Testis (tissue), 3 donors: ENCODE data around the gene SEMA3D. TPM values are rescaled to one million over a fixed set of nuclear protein-coding genes. Genes with fewer than 3 reads are reported as not detected.

ENCODE experiments used
- DNase-seq: peaks from one replicate; pipeline ENCODE4 v3.0.0-alpha.2; 2019
- H3K27ac ChIP-seq, 2 donors: fragments of 200-600 bp; sonication (generic); one replicate each; pipeline ENCODE4 v1.5.1; 2019
- H3K27me3 ChIP-seq: fragments of 200-600 bp; sonication (generic); one replicate; pipeline ENCODE4 v1.5.1; 2019
- H3K36me3 ChIP-seq: fragments of 200-600 bp; sonication (generic); one replicate; pipeline ENCODE4 v1.5.1; 2017; ENCODE audit warnings: low read depth; ENCODE audit errors: missing control alignments
- H3K4me1 ChIP-seq: fragments of 200-600 bp; sonication (generic); one replicate; pipeline ENCODE4 v1.5.1; 2019
- H3K4me3 ChIP-seq, 2 donors: fragments of 200-600 bp; sonication (generic); one replicate each; pipeline ENCODE4 v1.5.1; 2017 to 2019
- H3K9me3 ChIP-seq: fragments of 200-600 bp; sonication (generic); one replicate; pipeline ENCODE4 v1.5.1; 2017
- CTCF ChIP-seq, 3 experiments: fragments of 450-650 bp in 2 of 3; fragments of 200-600 bp in 1 of 3; sonication (generic) in 1 of 3; IDR thresholded peaks; one replicate each; pipeline ENCODE4 v1.5.1; 2016 to 2019; ENCODE audit warnings: antibody characterized with exemption in 3 of 3, mild to moderate bottlenecking in 2 of 3, moderate library complexity in 1 of 3
- POLR2A ChIP-seq: fragments of 450-650 bp; IDR thresholded peaks from one replicate; pipeline ENCODE4 v1.6.1; 2017; ENCODE audit warnings: antibody characterized with exemption, mild to moderate bottlenecking, moderate library complexity
- WGBS, 2 donors: methylation state at CpG; one replicate each; pipeline ENCODE4 v1.1.5; 2018; 5-methylcytosine and 5-hydroxymethylcytosine counted together
- intact Hi-C: fragments of 100-400 bp; cut with DNase I; formaldehyde crosslinking; loops from one replicate; pipeline ENCODE4 v1.15.1; 2023; ENCODE audit warnings: low total_unique reads
- polyA plus RNA-seq: library from polyadenylated mRNA; stranded (reverse); fragments of 350-450 nt; fragmentation: Illumina TruSeq; extraction: RNeasy Lipid Tissue Mini Kit (QIAGEN cat#74804); gene quantifications from one replicate; pipeline ENCODE4 v1.2.3, GENCODE V29; 2014; ENCODE audit warnings: low read depth, low replicate concordance; ENCODE audit not compliant: insufficient read depth
- total RNA-seq, 2 donors: library from RNA; depleted of rRNA; stranded (reverse); fragments of >200 nt; gene quantifications; one replicate each; pipeline ENCODE4 v1.2.3, GENCODE V29; 2016

The SEMA3D gene
- total and polyA plus RNA-seq, 3 donors from 2014 or later, result 7.3 to 11.5 (median 7.5) TPM

- intact Hi-C loops, result no loop called here
- no peak for DNase-seq
- no peak overlapping the region for H3K27ac ChIP-seq
- H3K27me3 ChIP-seq, result no peaks in the 10 kb centered on the region
- H3K36me3 ChIP-seq, result no peaks in the 10 kb centered on the region
- no peaks in the 10 kb centered on the region for H3K4me1 ChIP-seq
- H3K4me3 ChIP-seq, result no peak overlapping the region
- no peak for TF ChIP-seq CTCF (IDR thresholded peaks at IDR 0.05)
- TF ChIP-seq POLR2A, result no peak
- H3K9me3 ChIP-seq, result no peaks in the 10 kb centered on the region
These were observed 33.8 kb upstream of the SEMA3D start for GRCh38 chr7:85220651-85221050.

GRCh38 chr7:85220023-85220422, 33.2 kb upstream of the SEMA3D start:
- no peak overlapping the region for H3K27ac ChIP-seq
- no peak overlapping the region for H3K4me3 ChIP-seq
- no peaks in the 10 kb centered on the region for H3K36me3 ChIP-seq
- no peak for TF ChIP-seq CTCF (IDR thresholded peaks at IDR 0.05)
- TF ChIP-seq POLR2A, result no peak
- H3K9me3 ChIP-seq, result no peaks in the 10 kb centered on the region
- no peaks in the 10 kb centered on the region for H3K4me1 ChIP-seq
- no peak for DNase-seq
- 87 to 92% methylated on average over 2 of the region's 2 CpGs for WGBS, 2 donors
- intact Hi-C loops, result no loop called here
- no peaks in the 10 kb centered on the region for H3K27me3 ChIP-seq

DNA sequence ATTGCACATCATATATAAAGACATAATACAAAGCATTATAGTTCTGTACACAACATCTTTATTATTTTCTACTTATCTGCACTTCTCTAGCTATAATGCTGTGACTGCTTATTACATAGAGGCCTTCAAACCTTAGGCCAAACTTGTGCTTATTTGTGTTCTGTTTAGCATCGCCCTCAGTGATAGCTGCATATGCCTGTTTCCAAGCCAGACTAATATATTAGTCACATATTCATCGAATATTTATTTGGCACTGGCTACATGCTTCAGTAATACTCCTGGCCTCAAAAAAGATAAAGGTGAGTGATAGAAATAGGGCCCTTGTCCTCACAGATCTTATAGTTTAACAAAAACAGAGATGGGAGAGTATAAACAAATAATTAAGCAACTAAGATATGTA, 30.2 kb upstream of the SEMA3D start:
- Histone ChIP-seq H3K4me3 (no peak overlapping the region), H3K27ac (no peak overlapping the region), H3K4me1 (no peaks in the 10 kb centered on the region), H3K27me3 (no peaks in the 10 kb centered on the region), H3K36me3 (no peaks in the 10 kb centered on the region), H3K9me3 (no peaks in the 10 kb centered on the region)
- 81 to 88% methylated on average over 2 of the region's 2 CpGs for WGBS, 2 donors
- TF ChIP-seq POLR2A, result no peak
- no peak for TF ChIP-seq CTCF (IDR thresholded peaks at IDR 0.05)
- DNase-seq, result no peak
- intact Hi-C loops, result no loop called here

DNA sequence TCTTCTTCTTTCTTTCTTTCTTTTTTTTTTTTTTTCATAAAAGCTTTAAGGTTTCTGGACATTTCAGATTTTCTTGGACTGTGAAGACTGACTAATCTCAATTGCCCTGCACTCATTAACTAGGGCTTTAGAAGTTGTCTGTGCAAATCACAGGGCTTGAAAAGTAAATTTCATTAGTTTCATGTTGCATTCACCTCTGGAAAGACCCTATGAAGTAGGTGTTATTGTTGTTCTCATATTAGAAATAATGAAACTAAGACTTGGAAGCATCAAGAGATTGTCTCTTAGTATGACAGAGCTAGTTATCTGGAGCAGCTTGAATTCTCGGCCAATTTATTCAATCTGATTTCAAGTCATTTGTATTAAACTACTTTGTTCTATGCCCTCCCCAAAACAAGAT, 28.2 kb upstream of the SEMA3D start:
- Histone ChIP-seq H3K27ac (no peak overlapping the region), H3K9me3 (no peaks in the 10 kb centered on the region), H3K27me3 (no peaks in the 10 kb centered on the region), H3K4me3 (no peak overlapping the region), H3K36me3 (no peaks in the 10 kb centered on the region), H3K4me1 (no peaks in the 10 kb centered on the region)
- DNase-seq, result no peak
- 94 to 100% methylated on average over 1 of the region's 1 CpG for WGBS, 2 donors
- intact Hi-C loops, result no loop called here
- TF ChIP-seq POLR2A (no peak), CTCF (IDR thresholded peaks at IDR 0.05) (no peak)

DNA sequence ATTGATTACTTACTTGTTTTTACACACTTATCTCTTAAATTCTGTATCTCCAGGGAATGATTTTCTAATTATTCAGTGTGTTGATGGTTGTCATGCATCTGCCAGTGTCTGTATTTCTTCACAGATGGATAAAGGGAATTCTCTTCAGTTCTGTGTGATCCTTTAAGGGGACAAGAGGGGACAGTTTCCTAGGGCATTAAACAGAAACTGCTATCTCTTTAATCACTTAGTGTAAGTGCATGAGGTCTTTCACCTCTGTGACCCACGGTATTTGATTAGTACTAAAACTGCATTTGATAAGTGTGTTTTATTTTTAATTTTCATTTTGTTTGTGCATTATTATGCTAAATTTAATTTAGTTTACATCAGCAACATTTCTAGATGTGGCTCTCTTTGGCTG, 26.6 kb upstream of the SEMA3D start:
- 92 to 95% methylated on average over 1 of the region's 1 CpG for WGBS, 2 donors

More for the DNA sequence above, 26.6 kb upstream of the SEMA3D start:
- intact Hi-C loops, result no loop called here
- Histone ChIP-seq H3K4me1 (no peaks in the 10 kb centered on the region), H3K36me3 (no peaks in the 10 kb centered on the region), H3K4me3 (no peak overlapping the region), H3K9me3 (no peaks in the 10 kb centered on the region), H3K27ac (no peak overlapping the region), H3K27me3 (no peaks in the 10 kb centered on the region)
- DNase-seq, result no peak
- TF ChIP-seq CTCF (IDR thresholded peaks at IDR 0.05) (no peak), POLR2A (no peak)
